Measurements from ENCODE around the gene MAD1L1. TPM values are rescaled to one million over a fixed set of nuclear protein-coding genes. Genes with fewer than 3 reads are reported as not detected.

MAD1L1 gene
- total RNA-seq, 1 donor from 2014 or later, result 59.6 TPM

DNA sequence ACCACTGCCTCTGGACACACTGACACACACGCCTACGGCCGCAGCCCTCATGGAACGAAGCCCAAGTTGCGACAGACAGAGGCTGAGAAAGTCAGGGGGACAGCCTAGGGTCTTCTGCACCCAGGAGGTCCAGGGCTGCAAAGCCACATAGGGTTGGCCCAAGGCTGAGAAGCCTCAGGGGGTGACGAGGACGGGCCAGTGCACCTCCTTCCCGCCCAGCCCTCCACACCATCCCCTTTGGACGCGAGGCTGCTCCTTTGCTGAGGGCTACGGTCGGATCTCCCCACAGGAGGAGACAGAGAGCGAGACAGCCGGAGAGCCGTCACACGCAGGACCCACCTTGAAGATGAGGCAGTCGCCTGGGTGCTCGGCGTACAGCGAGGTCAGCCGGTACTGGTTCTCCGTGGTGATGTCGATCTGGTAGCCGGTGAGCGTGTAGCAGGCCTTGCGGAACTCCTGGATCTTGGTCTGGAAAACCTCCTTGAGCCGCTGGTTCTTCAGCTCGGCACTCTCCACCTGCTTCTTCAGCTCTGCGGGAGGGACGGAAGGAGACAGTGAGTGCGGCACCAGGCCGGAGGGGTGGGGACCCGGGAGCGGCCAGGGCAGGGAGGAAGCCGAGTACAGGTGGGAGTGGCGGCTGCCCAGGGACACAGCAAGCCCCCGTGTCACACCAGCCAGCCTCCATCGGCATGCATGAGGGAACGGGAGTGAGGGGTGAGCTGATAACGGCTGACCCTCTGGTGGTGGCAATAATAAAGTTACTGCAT, 334.7 kb downstream of the MAD1L1 start:
- TF ChIP-seq, protein P1, sequence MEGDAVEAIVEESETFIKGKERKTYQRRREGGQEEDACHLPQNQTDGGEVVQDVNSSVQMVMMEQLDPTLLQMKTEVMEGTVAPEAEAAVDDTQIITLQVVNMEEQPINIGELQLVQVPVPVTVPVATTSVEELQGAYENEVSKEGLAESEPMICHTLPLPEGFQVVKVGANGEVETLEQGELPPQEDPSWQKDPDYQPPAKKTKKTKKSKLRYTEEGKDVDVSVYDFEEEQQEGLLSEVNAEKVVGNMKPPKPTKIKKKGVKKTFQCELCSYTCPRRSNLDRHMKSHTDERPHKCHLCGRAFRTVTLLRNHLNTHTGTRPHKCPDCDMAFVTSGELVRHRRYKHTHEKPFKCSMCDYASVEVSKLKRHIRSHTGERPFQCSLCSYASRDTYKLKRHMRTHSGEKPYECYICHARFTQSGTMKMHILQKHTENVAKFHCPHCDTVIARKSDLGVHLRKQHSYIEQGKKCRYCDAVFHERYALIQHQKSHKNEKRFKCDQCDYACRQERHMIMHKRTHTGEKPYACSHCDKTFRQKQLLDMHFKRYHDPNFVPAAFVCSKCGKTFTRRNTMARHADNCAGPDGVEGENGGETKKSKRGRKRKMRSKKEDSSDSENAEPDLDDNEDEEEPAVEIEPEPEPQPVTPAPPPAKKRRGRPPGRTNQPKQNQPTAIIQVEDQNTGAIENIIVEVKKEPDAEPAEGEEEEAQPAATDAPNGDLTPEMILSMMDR (IDR thresholded peaks at IDR 0.05), result no peak

DNA sequence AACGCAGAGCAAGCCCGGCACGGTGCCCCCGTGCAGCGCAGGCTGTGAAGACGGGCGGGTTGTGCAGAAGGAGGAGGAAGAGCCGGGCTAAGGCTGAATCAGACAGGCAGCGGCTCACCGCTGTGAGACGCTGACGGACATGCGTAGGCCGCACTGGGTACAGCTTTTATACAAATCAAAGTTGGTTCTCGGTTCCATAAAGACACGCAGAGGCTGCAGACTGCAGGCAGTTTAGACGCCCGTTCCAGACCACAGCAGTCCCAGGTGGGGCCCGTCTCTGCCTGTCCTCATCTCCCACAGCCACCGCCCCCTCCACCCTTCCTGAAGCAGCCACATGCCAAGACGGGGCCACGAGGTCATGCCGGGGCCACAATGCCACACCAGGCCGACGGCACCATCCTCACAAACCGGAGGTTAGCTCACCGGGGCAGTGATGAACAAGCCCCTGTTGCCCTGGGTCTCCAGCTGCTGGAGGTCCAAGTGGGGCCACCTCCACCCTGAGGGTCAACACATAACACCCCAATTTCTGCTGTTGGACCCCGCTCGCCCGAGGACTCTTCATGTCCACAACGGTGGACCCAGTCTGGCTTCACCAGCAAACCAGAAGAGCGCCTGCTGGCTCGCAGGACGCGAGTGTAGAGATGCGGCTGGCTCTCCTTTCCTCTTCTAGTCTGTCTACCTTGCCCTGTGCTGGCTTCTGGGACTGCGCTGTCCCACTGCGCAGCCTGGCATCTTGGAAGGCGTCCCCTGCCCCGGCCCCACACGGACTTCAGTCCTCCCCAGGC, 335.5 kb downstream of the MAD1L1 start:
- Histone ChIP-seq H3K9me3 (no peaks in the 10 kb centered on the region), H3K27me3 (no peaks in the 10 kb centered on the region), H3K27ac (no peak overlapping the region), H3K4me1 (no peaks in the 10 kb centered on the region), H3K4me3 (no peak overlapping the region), H3K36me3 (peaks cover 4 to 8% of the 10 kb centered on the region in 2 donors)
- intact Hi-C loops (cut with DNase I), result no loop called here
- DNase-seq (ENCODE audit: low spot score in 2 of 2), result no peak
- TF ChIP-seq, protein P1 (IDR thresholded peaks at IDR 0.05), result no peak

More for the DNA sequence above, 334.7 kb downstream of the MAD1L1 start:
- intact Hi-C loops (cut with DNase I), result no loop called here
- DNase-seq (ENCODE audit: low spot score in 2 of 2), result no peak
- Histone ChIP-seq H3K27ac (no peak overlapping the region), H3K27me3 (no peaks in the 10 kb centered on the region), H3K4me3 (no peak overlapping the region), H3K9me3 (no peaks in the 10 kb centered on the region), H3K36me3 (peaks cover 4 to 8% of the 10 kb centered on the region in 2 donors), H3K4me1 (no peaks in the 10 kb centered on the region)

DNA sequence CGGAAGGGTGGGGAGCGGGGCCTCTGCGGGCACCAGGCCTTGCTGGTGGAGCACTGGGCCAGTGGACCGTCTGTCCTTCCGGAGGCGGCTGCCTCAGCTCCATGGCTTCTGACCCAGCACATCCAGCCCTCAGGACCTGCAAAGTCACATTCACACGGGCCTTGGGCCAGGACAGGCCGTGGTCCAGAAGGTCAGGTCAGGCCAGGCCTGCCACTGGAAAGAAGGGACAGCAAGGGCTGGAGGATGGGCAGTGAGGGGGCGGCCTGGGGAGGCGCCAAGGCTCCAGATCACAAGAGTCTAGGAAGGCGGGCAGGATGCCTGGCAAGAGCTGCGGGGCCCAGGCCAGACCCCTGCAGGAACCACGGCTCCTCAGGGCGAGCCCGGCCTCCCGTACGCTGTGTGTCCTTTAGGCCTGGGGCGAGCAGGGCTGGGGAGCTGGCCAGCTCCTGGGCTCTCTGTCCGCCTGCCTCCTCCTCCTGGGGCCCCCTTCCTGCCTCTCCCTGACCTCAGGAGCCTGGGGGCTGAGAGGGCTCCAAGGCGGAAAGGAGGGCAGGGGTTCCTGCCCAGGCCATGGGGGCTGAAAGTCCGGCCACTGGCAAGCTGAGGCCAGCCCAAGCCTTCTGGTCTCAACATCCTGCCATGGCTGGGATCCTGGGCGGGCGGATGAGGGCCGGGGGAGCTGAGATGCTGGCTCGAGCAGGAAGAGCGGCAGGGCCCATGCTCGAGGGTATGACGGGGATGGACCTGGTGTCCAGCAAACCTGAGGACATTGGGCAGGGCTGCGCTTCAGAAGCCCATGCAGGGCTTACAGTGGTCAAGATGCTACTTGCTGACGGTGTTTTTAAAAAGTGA, 336.9 kb downstream of the MAD1L1 start:
- no peak overlapping the region for H3K4me3 ChIP-seq
- H3K9me3 ChIP-seq, result no peaks in the 10 kb centered on the region
- TF ChIP-seq, protein P1 (IDR thresholded peaks at IDR 0.05), result no peak
- no peaks in the 10 kb centered on the region for H3K27me3 ChIP-seq
- no peak overlapping the region for H3K27ac ChIP-seq
- no peak for DNase-seq (ENCODE audit: low spot score in 2 of 2)
- no peaks in the 10 kb centered on the region for H3K4me1 ChIP-seq
- intact Hi-C loops (cut with DNase I), result no loop called here
- H3K36me3 ChIP-seq, result peaks cover 4 to 8% of the 10 kb centered on the region in 2 donors

DNA sequence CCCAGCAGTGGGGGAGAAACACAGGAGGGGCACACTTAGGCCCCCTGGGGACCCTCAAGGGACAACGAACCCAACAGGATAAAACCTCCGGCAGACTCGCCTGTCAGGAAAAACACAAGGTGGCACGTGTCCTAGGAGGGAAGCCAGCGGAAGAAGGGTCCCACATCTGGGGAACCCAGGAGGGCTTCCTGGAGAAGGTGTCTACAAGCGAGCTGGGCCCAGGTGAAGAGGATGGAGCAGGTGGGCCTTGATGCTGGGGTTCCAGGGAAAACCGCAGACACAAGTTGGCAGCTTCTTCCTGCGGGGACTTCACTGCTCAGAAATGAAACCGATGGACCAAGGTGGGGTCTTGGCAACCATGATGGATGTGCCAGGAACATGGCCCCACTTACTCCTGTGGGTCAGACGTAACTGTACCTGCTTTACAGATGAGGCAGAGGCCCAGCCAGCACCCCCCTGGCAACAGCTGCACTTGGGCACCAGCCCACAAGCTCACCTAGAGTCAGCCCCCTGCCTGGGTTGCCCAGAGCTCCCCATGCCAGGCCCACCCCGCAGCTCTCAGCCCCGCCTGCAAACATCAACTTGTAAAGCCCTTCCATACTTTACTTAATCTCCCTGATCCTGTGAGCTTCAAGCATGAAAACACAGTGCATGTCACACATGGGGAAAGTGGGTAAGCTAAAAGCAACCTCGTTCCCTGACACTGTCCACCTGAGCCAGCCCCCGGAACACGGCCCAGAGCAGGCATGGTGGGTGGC, 337.7 kb downstream of the MAD1L1 start:
- TF ChIP-seq, protein P1 (IDR thresholded peaks at IDR 0.05), result no peak
- H3K27me3 ChIP-seq, result no peaks in the 10 kb centered on the region
- H3K4me3 ChIP-seq, result no peak overlapping the region
- H3K4me1 ChIP-seq, result no peaks in the 10 kb centered on the region
- H3K9me3 ChIP-seq, result no peaks in the 10 kb centered on the region
- DNase-seq (ENCODE audit: low spot score in 2 of 2), result no peak
- intact Hi-C loops (cut with DNase I), result no loop called here
- H3K36me3 ChIP-seq, result peaks cover 4 to 8% of the 10 kb centered on the region in 2 donors
- no peak overlapping the region for H3K27ac ChIP-seq

All from ascending aorta (tissue), 2 donors.